ENCODE results near the gene CHD9. TPM values are rescaled to one million over a fixed set of nuclear protein-coding genes. Genes with fewer than 3 reads are reported as not detected.

The CHD9 gene
- total and polyA plus RNA-seq, 4 donors, result 6.2 to 46.6 (median 32.5) TPM

DNA sequence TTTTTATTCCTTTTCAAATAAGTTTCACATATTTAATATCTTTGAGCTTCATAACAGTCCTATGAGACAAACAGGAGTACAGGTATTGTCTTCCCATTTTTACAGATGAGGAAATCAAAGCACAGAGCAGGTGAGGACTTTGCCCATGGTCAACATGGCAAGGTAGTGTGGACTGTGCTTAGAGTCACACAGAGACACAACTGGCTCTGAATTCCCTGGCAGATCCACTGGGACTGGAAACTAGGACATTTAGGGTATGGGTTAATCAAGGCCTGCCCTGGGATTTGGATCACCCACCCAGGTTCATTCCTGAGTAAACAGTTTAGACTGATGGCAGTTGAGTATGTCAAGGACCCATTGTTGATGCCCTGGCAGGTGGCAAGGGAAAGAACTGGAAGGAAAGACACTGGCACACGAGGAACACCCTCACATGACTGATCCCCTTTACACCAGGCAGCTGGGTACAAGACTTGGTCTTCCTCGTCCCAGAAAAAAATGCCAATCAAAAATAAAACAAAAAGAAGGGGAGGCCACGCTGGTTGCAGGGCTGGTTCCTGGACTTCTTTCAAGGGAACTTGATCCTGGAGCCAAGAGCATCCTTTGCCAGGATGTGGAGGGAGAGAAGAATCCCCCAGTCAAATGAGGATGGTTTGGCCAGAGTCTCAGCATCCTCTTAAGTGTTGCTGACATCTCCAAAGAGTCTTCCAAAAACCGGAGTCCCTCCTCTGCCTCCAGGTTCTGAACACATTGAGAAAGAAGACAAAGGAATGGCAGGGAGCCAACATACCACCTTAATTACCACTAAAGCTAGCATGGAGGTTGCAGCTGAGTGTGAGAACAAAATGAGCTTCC is 34.9 kb downstream of the CHD9 start:
- peak; percentile 98 to 99 for TF ChIP-seq HNF4A (conservative IDR thresholded peaks at IDR 0.05)
- peak; percentile 93 for TF ChIP-seq HNF4G (IDR thresholded peaks at IDR 0.05)
- peak; percentile 97 for TF ChIP-seq SP1 (IDR thresholded peaks at IDR 0.05)
- TF ChIP-seq, protein P1, sequence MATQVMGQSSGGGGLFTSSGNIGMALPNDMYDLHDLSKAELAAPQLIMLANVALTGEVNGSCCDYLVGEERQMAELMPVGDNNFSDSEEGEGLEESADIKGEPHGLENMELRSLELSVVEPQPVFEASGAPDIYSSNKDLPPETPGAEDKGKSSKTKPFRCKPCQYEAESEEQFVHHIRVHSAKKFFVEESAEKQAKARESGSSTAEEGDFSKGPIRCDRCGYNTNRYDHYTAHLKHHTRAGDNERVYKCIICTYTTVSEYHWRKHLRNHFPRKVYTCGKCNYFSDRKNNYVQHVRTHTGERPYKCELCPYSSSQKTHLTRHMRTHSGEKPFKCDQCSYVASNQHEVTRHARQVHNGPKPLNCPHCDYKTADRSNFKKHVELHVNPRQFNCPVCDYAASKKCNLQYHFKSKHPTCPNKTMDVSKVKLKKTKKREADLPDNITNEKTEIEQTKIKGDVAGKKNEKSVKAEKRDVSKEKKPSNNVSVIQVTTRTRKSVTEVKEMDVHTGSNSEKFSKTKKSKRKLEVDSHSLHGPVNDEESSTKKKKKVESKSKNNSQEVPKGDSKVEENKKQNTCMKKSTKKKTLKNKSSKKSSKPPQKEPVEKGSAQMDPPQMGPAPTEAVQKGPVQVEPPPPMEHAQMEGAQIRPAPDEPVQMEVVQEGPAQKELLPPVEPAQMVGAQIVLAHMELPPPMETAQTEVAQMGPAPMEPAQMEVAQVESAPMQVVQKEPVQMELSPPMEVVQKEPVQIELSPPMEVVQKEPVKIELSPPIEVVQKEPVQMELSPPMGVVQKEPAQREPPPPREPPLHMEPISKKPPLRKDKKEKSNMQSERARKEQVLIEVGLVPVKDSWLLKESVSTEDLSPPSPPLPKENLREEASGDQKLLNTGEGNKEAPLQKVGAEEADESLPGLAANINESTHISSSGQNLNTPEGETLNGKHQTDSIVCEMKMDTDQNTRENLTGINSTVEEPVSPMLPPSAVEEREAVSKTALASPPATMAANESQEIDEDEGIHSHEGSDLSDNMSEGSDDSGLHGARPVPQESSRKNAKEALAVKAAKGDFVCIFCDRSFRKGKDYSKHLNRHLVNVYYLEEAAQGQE (IDR thresholded peaks at IDR 0.05), result peak; percentile 60
- TF ChIP-seq NR2F2 (IDR thresholded peaks at IDR 0.05), result no peak
- peak in 1 of 2 donors; percentile 54 for TF ChIP-seq EGR1 (IDR thresholded peaks at IDR 0.05; ENCODE audit: low read depth in 2 of 2)
- TF ChIP-seq, protein P2, sequence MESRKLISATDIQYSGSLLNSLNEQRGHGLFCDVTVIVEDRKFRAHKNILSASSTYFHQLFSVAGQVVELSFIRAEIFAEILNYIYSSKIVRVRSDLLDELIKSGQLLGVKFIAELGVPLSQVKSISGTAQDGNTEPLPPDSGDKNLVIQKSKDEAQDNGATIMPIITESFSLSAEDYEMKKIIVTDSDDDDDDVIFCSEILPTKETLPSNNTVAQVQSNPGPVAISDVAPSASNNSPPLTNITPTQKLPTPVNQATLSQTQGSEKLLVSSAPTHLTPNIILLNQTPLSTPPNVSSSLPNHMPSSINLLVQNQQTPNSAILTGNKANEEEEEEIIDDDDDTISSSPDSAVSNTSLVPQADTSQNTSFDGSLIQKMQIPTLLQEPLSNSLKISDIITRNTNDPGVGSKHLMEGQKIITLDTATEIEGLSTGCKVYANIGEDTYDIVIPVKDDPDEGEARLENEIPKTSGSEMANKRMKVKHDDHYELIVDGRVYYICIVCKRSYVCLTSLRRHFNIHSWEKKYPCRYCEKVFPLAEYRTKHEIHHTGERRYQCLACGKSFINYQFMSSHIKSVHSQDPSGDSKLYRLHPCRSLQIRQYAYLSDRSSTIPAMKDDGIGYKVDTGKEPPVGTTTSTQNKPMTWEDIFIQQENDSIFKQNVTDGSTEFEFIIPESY (IDR thresholded peaks at IDR 0.05), result peak; percentile 90
- TF ChIP-seq, protein P3, sequence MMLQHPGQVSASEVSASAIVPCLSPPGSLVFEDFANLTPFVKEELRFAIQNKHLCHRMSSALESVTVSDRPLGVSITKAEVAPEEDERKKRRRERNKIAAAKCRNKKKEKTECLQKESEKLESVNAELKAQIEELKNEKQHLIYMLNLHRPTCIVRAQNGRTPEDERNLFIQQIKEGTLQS (IDR thresholded peaks at IDR 0.05), result peak; percentile 20
- TF ChIP-seq, protein P4, sequence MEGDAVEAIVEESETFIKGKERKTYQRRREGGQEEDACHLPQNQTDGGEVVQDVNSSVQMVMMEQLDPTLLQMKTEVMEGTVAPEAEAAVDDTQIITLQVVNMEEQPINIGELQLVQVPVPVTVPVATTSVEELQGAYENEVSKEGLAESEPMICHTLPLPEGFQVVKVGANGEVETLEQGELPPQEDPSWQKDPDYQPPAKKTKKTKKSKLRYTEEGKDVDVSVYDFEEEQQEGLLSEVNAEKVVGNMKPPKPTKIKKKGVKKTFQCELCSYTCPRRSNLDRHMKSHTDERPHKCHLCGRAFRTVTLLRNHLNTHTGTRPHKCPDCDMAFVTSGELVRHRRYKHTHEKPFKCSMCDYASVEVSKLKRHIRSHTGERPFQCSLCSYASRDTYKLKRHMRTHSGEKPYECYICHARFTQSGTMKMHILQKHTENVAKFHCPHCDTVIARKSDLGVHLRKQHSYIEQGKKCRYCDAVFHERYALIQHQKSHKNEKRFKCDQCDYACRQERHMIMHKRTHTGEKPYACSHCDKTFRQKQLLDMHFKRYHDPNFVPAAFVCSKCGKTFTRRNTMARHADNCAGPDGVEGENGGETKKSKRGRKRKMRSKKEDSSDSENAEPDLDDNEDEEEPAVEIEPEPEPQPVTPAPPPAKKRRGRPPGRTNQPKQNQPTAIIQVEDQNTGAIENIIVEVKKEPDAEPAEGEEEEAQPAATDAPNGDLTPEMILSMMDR (IDR thresholded peaks at IDR 0.05; ENCODE audit: low read depth, low read length, missing input control), result no peak
- TF ChIP-seq RXRA (IDR thresholded peaks at IDR 0.05), result peak; percentile 94 to 96
- peak; percentile 42 to 56 for TF ChIP-seq RAD21 (IDR thresholded peaks at IDR 0.05)
- TF ChIP-seq JUND (IDR thresholded peaks at IDR 0.05), result peak; percentile 76 to 83
- TF ChIP-seq, protein P5, sequence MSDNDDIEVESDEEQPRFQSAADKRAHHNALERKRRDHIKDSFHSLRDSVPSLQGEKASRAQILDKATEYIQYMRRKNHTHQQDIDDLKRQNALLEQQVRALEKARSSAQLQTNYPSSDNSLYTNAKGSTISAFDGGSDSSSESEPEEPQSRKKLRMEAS (IDR thresholded peaks at IDR 0.05), result peak; percentile 94
- TF ChIP-seq TAF1 (conservative IDR thresholded peaks at IDR 0.05), result no peak
- peak; percentile 88 for TF ChIP-seq FOXA1 (IDR thresholded peaks at IDR 0.05)
- TF ChIP-seq FOXA2 (IDR thresholded peaks at IDR 0.05), result peak; percentile 92
- TF ChIP-seq YY1 (IDR thresholded peaks at IDR 0.05), result peak; percentile 78
- TF ChIP-seq GABPA (IDR thresholded peaks at IDR 0.05 in 1 of 2, conservative IDR thresholded peaks at IDR 0.05 in 1 of 2), result peak in 1 of 2 donors; percentile 54
- peaks cover 23 to 58% (median 45%) of the 10 kb centered on the region in 4 donors for H3K4me1 ChIP-seq (ENCODE audit: control insufficient read depth in 4 of 4, insufficient read depth in 4 of 4, low read length in 3 of 4)
- no peak for DNase-seq (ENCODE audit: low spot score)
- H3K9ac ChIP-seq (ENCODE audit: low read depth in 1 of 2, low read length in 2 of 2), result no peak overlapping the region
- WGBS, result 30% methylated on average over 4 of the region's 4 CpGs
- H3K9me3 ChIP-seq (ENCODE audit: control insufficient read depth in 4 of 4, low read length in 3 of 4), result no peaks in the 10 kb centered on the region
- H3K4me3 ChIP-seq (ENCODE audit: low read depth in 1 of 3, low read length in 3 of 3), result no peak overlapping the region
- H3K27me3 ChIP-seq (ENCODE audit: control insufficient read depth in 4 of 4, insufficient read depth in 4 of 4, low read length in 3 of 4), result no peaks in the 10 kb centered on the region
- H3K36me3 ChIP-seq (ENCODE audit: control insufficient read depth in 4 of 4, insufficient read depth in 3 of 4, low read depth in 1 of 4, low read length in 3 of 4), result no peaks in the 10 kb centered on the region
- H3K27ac ChIP-seq (ENCODE audit: low read depth in 1 of 2, low read length in 2 of 2), result peak overlapping the region; percentile 81 to 87

All from liver (tissue), 9 donors.